DMS79 treated with DMSO at 0.1 percent for 48 hours (cell line): ENCODE measurements around the gene F9.

Experiments used
- DNase-seq: peaks from one replicate; lab custom pipeline; 2025; lab: John Stamatoyannopoulos, UW

Gene F9

DNA sequence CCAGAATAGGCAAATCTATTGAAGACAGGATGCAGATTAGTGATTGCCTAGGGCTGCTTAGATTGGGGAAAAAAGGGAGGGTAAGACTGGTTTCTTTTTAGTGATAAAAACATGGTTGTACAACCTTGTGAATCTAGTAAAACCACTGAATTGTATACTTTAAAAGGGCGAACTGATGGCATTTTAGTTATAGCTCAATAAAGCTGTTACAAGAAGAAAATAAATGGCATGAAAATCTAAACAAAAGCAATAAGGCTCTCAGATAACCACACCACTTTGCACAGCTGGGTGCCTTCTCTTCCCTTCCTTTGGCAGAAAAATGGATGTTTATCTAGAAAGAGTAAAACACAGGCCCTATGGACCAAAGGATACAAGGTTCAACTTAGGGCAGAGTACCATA, 69.6 kb downstream of the F9 start:
- DNase-seq: no peak
